Measurements from ENCODE around the gene TRIP11. TPM values are rescaled to one million over a fixed set of nuclear protein-coding genes. Genes with fewer than 3 reads are reported as not detected.

The TRIP11 gene
- total and polyA plus RNA-seq, 2 of the 13 experiments (the other 11 are each of a cell fraction or from before 2014, with no cell fraction given), result 10.9 to 32.8 TPM

DNA sequence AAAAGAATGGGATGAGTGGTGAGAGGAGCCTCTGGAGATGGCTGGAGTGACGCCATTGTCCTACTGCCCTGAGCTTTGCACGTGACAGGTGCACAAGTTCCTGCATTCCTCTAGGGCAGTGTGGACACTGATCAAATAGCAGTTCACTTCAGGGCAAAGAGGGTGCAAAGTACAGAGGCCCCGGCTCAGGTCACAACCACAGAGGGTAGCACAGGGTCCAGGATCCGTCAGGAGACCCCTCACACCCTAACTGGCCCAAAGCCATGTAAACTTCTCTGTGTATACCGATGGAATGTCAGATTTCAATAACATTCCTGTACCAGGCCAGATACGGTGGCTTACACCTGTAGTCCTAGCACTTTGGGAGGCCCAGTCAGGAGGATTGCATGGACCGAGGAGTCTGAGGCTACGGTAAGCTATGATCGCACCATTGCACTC, 82.0 kb downstream of the TRIP11 start (continued):
- no peak for TF ChIP-seq SOX6 (IDR thresholded peaks at IDR 0.05)
- peak; percentile 90 for TF ChIP-seq SOX6 (CRISPR knock-in tag; IDR thresholded peaks at IDR 0.05)
- TF ChIP-seq, protein P1, sequence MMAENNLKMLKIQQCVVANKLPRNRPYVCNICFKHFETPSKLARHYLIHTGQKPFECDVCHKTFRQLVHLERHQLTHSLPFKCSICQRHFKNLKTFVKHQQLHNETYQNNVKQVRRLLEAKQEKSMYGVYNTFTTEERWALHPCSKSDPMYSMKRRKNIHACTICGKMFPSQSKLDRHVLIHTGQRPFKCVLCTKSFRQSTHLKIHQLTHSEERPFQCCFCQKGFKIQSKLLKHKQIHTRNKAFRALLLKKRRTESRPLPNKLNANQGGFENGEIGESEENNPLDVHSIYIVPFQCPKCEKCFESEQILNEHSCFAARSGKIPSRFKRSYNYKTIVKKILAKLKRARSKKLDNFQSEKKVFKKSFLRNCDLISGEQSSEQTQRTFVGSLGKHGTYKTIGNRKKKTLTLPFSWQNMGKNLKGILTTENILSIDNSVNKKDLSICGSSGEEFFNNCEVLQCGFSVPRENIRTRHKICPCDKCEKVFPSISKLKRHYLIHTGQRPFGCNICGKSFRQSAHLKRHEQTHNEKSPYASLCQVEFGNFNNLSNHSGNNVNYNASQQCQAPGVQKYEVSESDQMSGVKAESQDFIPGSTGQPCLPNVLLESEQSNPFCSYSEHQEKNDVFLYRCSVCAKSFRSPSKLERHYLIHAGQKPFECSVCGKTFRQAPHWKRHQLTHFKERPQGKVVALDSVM (CRISPR knock-in tag; IDR thresholded peaks at IDR 0.05), result peak; percentile 98
- peak; percentile 67; the same call in 1 of the 2 replicates for TF ChIP-seq FOXK1 (CRISPR knock-in tag; IDR thresholded peaks at IDR 0.05; ENCODE audit: borderline replicate concordance, low read depth)
- TF ChIP-seq, protein P2, sequence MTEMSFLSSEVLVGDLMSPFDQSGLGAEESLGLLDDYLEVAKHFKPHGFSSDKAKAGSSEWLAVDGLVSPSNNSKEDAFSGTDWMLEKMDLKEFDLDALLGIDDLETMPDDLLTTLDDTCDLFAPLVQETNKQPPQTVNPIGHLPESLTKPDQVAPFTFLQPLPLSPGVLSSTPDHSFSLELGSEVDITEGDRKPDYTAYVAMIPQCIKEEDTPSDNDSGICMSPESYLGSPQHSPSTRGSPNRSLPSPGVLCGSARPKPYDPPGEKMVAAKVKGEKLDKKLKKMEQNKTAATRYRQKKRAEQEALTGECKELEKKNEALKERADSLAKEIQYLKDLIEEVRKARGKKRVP (CRISPR knock-in tag; IDR thresholded peaks at IDR 0.05), result no peak
- TF ChIP-seq POLR2AphosphoS2 (IDR thresholded peaks at IDR 0.05; ENCODE audit: low read depth, low read length), result no peak
- TF ChIP-seq, protein P3, sequence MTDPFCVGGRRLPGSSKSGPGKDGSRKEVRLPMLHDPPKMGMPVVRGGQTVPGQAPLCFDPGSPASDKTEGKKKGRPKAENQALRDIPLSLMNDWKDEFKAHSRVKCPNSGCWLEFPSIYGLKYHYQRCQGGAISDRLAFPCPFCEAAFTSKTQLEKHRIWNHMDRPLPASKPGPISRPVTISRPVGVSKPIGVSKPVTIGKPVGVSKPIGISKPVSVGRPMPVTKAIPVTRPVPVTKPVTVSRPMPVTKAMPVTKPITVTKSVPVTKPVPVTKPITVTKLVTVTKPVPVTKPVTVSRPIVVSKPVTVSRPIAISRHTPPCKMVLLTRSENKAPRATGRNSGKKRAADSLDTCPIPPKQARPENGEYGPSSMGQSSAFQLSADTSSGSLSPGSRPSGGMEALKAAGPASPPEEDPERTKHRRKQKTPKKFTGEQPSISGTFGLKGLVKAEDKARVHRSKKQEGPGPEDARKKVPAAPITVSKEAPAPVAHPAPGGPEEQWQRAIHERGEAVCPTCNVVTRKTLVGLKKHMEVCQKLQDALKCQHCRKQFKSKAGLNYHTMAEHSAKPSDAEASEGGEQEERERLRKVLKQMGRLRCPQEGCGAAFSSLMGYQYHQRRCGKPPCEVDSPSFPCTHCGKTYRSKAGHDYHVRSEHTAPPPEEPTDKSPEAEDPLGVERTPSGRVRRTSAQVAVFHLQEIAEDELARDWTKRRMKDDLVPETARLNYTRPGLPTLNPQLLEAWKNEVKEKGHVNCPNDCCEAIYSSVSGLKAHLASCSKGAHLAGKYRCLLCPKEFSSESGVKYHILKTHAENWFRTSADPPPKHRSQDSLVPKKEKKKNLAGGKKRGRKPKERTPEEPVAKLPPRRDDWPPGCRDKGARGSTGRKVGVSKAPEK (CRISPR knock-in tag; IDR thresholded peaks at IDR 0.05; ENCODE audit: borderline replicate concordance), result no peak
- TF ChIP-seq SMARCC2 (IDR thresholded peaks at IDR 0.05), result no peak
- TF ChIP-seq ELF1 (CRISPR knock-in tag; IDR thresholded peaks at IDR 0.05), result peak; percentile 62
- no peak for TF ChIP-seq ZNF251 (CRISPR knock-in tag; IDR thresholded peaks at IDR 0.05)
- no peak for TF ChIP-seq ZNF12 (CRISPR knock-in tag; IDR thresholded peaks at IDR 0.05)
- TF ChIP-seq NFE2 (CRISPR knock-in tag; IDR thresholded peaks at IDR 0.05), result no peak
- TF ChIP-seq PCBP2 (optimal IDR thresholded peaks at IDR 0.05; ENCODE audit: low read depth, low read length, poor library complexity, severe bottlenecking), result no peak
- no peak for TF ChIP-seq ZNF746 (CRISPR knock-in tag; IDR thresholded peaks at IDR 0.05)
- peak; percentile 64; the same call in 1 of the 2 replicates for TF ChIP-seq TGIF2 (CRISPR knock-in tag; IDR thresholded peaks at IDR 0.05)
- no peak for TF ChIP-seq REL (CRISPR knock-in tag; conservative IDR thresholded peaks at IDR 0.05)
- TF ChIP-seq EP300 (IDR thresholded peaks at IDR 0.05; ENCODE audit: low read depth in 2 of 2, low read length in 2 of 2), result peak; percentile 62 to 90; a peak in 3 of 4 replicates
- peak; percentile 86 for TF ChIP-seq EP300 (CRISPR knock-in tag; IDR thresholded peaks at IDR 0.05; ENCODE audit: borderline replicate concordance)
- TF ChIP-seq, protein P4, sequence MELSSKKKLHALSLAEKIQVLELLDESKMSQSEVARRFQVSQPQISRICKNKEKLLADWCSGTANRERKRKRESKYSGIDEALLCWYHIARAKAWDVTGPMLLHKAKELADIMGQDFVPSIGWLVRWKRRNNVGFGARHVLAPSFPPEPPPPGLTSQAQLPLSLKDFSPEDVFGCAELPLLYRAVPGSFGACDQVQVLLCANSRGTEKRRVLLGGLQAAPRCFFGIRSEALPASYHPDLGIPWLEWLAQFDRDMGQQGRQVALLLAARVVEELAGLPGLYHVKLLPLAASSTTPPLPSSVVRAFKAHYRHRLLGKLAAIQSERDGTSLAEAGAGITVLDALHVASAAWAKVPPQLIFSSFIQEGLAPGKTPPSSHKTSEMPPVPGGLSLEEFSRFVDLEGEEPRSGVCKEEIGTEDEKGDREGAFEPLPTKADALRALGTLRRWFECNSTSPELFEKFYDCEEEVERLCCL (CRISPR knock-in tag; IDR thresholded peaks at IDR 0.05; ENCODE audit: borderline replicate concordance), result no peak
- peak; percentile 39; the same call in 1 of the 2 replicates for TF ChIP-seq ZFX (CRISPR knock-in tag; IDR thresholded peaks at IDR 0.05; ENCODE audit: low read depth)
- peak; percentile 73 for TF ChIP-seq ASH2L (IDR thresholded peaks at IDR 0.05; ENCODE audit: insufficient read length, low read depth, low read length)
- no peak for TF ChIP-seq ZNF451 (CRISPR knock-in tag; IDR thresholded peaks at IDR 0.05)
- no peak for TF ChIP-seq GLI4 (CRISPR knock-in tag; IDR thresholded peaks at IDR 0.05; ENCODE audit: borderline replicate concordance)
- TF ChIP-seq ZNF589 (CRISPR knock-in tag; conservative IDR thresholded peaks at IDR 0.05), result no peak

Data from HepG2 (cell line).